Measurements from ENCODE around the gene ATP10A.

Gene ATP10A

DNA sequence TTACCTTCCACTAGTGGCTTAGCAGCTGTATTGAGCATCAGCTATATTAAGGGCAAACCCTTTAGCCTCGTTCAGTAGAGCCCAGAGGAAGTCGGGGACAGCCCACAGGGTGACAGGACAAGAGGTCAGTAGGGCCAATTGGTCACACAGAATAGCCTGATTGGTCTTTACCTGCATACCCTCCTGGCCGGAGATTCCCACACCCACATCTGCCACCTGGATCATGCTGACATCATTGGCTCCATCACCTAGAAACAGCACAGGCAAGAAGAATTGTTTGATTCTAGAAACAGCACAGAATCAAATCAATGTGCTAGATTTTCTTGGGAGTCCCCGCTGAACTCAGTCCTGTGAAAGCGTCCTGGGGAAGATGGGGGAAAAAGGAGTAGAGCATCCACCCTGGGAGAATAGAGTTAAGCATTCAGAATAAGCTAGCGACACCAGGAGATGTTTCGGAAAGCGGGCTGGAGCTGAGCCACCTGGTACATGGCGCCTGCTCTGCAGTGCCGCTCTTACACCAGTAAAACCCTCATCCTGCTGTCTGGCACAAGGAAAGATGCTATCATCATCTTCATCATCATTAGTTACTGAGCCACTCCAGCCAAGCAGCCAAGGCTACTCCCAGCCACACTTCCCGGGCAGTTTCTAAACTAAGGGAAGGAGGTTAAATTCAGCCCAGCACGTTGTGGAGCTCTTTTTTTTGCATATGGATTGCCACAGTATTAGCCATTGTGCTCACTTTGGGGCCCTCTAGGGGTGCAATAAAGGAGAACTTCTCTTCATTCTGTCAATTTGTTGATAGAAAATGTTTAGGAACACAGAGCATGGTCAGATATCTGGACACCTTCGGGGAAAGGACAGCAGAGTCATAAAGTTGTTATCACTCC, 171.3 kb downstream of the ATP10A start (continued):
- TF ChIP-seq SNAI2 (CRISPR knock-in tag; IDR thresholded peaks at IDR 0.05) = no peak
- TF ChIP-seq ZNF8 (CRISPR knock-in tag; IDR thresholded peaks at IDR 0.05) = no peak

DNA sequence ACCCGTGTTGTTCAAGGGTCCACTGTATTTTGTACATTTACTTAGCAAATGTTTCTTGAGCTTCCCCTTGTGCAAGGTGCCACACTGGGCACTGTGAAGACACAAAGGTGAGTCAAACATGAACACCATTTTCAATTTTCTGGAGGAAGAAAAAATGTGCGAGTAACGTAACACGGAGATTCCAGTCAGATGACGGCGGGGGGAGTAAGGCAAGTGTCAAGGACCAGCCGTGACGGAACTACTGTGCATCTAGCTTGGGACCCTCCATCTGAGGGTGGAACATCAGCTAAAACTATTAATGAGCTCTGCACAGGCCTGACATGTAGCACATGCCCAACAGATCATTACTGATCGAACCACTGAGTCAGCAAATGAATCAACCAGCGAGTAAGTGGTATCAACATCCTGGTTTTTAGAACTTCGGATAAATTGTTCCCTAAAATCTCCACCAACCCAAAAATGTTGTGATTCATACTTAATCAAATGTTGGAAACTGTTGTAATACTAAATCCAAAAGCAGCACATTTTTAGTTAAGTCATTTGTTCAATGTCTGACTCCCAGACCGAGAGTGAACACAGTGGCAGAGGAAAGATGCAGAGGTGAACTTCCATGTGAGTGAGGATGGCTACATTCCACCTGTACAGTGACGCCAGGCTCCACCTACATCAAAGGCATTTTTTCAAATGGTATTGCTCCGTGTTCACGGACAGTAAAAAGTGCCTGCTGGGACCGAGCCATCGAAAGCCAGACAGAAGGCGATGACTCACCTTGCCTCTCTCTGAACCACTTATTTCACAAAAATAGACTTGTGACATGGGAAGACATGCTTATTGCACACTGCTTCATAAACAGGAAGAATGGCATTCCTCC, 172.2 kb downstream of the ATP10A start:
- TF ChIP-seq ZNF70 (CRISPR knock-in tag; IDR thresholded peaks at IDR 0.05) (no peak), RARB (CRISPR knock-in tag; IDR thresholded peaks at IDR 0.05) (no peak), ZNF565 (CRISPR knock-in tag; conservative IDR thresholded peaks at IDR 0.05; ENCODE audit: low read depth) (no peak), ZFP30 (CRISPR knock-in tag; IDR thresholded peaks at IDR 0.05) (no peak), SNAI2 (CRISPR knock-in tag; IDR thresholded peaks at IDR 0.05) (no peak), CSDC2 (CRISPR knock-in tag; IDR thresholded peaks at IDR 0.05) (no peak), ZC3H10 (CRISPR knock-in tag; IDR thresholded peaks at IDR 0.05) (no peak), PPARA (CRISPR knock-in tag; IDR thresholded peaks at IDR 0.05; ENCODE audit: borderline replicate concordance) (no peak), BACH2 (CRISPR knock-in tag; IDR thresholded peaks at IDR 0.05; ENCODE audit: borderline replicate concordance) (no peak), ARNTL (CRISPR knock-in tag; IDR thresholded peaks at IDR 0.05; ENCODE audit: borderline replicate concordance, low read depth) (no peak), GLIS3 (CRISPR knock-in tag; IDR thresholded peaks at IDR 0.05) (no peak), ZFP3 (CRISPR knock-in tag; IDR thresholded peaks at IDR 0.05) (no peak)
- TF ChIP-seq, protein P1, sequence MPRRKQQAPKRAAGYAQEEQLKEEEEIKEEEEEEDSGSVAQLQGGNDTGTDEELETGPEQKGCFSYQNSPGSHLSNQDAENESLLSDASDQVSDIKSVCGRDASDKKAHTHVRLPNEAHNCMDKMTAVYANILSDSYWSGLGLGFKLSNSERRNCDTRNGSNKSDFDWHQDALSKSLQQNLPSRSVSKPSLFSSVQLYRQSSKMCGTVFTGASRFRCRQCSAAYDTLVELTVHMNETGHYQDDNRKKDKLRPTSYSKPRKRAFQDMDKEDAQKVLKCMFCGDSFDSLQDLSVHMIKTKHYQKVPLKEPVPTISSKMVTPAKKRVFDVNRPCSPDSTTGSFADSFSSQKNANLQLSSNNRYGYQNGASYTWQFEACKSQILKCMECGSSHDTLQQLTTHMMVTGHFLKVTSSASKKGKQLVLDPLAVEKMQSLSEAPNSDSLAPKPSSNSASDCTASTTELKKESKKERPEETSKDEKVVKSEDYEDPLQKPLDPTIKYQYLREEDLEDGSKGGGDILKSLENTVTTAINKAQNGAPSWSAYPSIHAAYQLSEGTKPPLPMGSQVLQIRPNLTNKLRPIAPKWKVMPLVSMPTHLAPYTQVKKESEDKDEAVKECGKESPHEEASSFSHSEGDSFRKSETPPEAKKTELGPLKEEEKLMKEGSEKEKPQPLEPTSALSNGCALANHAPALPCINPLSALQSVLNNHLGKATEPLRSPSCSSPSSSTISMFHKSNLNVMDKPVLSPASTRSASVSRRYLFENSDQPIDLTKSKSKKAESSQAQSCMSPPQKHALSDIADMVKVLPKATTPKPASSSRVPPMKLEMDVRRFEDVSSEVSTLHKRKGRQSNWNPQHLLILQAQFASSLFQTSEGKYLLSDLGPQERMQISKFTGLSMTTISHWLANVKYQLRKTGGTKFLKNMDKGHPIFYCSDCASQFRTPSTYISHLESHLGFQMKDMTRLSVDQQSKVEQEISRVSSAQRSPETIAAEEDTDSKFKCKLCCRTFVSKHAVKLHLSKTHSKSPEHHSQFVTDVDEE (CRISPR knock-in tag; IDR thresholded peaks at IDR 0.05) = no peak
- TF ChIP-seq, protein P2, sequence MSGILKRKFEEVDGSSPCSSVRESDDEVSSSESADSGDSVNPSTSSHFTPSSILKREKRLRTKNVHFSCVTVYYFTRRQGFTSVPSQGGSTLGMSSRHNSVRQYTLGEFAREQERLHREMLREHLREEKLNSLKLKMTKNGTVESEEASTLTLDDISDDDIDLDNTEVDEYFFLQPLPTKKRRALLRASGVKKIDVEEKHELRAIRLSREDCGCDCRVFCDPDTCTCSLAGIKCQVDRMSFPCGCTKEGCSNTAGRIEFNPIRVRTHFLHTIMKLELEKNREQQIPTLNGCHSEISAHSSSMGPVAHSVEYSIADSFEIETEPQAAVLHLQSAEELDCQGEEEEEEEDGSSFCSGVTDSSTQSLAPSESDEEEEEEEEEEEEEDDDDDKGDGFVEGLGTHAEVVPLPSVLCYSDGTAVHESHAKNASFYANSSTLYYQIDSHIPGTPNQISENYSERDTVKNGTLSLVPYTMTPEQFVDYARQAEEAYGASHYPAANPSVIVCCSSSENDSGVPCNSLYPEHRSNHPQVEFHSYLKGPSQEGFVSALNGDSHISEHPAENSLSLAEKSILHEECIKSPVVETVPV (CRISPR knock-in tag; IDR thresholded peaks at IDR 0.05) = no peak
- TF ChIP-seq, protein P3, sequence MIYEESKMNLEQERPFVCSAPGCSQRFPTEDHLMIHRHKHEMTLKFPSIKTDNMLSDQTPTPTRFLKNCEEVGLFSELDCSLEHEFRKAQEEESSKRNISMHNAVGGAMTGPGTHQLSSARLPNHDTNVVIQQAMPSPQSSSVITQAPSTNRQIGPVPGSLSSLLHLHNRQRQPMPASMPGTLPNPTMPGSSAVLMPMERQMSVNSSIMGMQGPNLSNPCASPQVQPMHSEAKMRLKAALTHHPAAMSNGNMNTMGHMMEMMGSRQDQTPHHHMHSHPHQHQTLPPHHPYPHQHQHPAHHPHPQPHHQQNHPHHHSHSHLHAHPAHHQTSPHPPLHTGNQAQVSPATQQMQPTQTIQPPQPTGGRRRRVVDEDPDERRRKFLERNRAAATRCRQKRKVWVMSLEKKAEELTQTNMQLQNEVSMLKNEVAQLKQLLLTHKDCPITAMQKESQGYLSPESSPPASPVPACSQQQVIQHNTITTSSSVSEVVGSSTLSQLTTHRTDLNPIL (CRISPR knock-in tag; IDR thresholded peaks at IDR 0.05; ENCODE audit: low read depth) = no peak
- no peak for ATAC-seq

DNA sequence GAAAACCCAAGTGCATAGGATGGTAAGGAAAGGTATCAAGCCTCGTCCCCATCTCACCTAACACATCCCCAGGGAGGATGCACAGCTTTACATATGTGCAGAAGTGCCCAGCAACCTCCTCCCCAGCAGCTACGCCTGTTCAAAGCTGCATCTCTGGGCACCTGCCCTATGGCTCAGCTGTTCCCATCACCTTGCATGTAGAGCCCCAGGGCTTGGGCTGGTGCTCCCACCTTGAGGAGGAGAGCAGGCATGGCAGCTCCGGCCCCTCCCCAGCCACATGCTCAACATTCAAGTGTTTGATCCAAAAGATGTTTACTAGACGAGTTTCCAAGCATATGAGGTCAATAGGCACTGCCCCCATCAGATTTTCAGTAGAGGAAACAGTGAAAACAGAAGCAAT, 173.5 kb downstream of the ATP10A start:
- ATAC-seq = no peak
- TF ChIP-seq PPARA (CRISPR knock-in tag; IDR thresholded peaks at IDR 0.05; ENCODE audit: borderline replicate concordance) (no peak), OSR1 (CRISPR knock-in tag; IDR thresholded peaks at IDR 0.05) (no peak), BACH2 (CRISPR knock-in tag; IDR thresholded peaks at IDR 0.05; ENCODE audit: borderline replicate concordance) (no peak), ZNF565 (CRISPR knock-in tag; conservative IDR thresholded peaks at IDR 0.05; ENCODE audit: low read depth) (no peak), ZNF70 (CRISPR knock-in tag; IDR thresholded peaks at IDR 0.05) (no peak), ARNTL (CRISPR knock-in tag; IDR thresholded peaks at IDR 0.05; ENCODE audit: borderline replicate concordance, low read depth) (no peak), ZFP3 (CRISPR knock-in tag; IDR thresholded peaks at IDR 0.05) (no peak), ISL1 (CRISPR knock-in tag; IDR thresholded peaks at IDR 0.05) (no peak), RARB (CRISPR knock-in tag; IDR thresholded peaks at IDR 0.05) (no peak), TOX (CRISPR knock-in tag; IDR thresholded peaks at IDR 0.05; ENCODE audit: borderline replicate concordance) (no peak), ZNF8 (CRISPR knock-in tag; IDR thresholded peaks at IDR 0.05) (no peak)
- TF ChIP-seq, protein P4, sequence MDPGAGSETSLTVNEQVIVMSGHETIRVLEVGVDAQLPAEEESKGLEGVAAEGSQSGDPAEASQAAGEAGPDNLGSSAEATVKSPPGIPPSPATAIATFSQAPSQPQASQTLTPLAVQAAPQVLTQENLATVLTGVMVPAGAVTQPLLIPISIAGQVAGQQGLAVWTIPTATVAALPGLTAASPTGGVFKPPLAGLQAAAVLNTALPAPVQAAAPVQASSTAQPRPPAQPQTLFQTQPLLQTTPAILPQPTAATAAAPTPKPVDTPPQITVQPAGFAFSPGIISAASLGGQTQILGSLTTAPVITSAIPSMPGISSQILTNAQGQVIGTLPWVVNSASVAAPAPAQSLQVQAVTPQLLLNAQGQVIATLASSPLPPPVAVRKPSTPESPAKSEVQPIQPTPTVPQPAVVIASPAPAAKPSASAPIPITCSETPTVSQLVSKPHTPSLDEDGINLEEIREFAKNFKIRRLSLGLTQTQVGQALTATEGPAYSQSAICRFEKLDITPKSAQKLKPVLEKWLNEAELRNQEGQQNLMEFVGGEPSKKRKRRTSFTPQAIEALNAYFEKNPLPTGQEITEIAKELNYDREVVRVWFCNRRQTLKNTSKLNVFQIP (CRISPR knock-in tag; IDR thresholded peaks at IDR 0.05; ENCODE audit: borderline replicate concordance, low read depth) = no peak
- TF ChIP-seq, protein P3 (CRISPR knock-in tag; IDR thresholded peaks at IDR 0.05; ENCODE audit: low read depth) = no peak
- TF ChIP-seq, protein P1 (CRISPR knock-in tag; IDR thresholded peaks at IDR 0.05) = no peak
- TF ChIP-seq, protein P5, sequence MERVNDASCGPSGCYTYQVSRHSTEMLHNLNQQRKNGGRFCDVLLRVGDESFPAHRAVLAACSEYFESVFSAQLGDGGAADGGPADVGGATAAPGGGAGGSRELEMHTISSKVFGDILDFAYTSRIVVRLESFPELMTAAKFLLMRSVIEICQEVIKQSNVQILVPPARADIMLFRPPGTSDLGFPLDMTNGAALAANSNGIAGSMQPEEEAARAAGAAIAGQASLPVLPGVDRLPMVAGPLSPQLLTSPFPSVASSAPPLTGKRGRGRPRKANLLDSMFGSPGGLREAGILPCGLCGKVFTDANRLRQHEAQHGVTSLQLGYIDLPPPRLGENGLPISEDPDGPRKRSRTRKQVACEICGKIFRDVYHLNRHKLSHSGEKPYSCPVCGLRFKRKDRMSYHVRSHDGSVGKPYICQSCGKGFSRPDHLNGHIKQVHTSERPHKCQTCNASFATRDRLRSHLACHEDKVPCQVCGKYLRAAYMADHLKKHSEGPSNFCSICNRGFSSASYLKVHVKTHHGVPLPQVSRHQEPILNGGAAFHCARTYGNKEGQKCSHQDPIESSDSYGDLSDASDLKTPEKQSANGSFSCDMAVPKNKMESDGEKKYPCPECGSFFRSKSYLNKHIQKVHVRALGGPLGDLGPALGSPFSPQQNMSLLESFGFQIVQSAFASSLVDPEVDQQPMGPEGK (CRISPR knock-in tag; IDR thresholded peaks at IDR 0.05; ENCODE audit: borderline replicate concordance) = no peak
